Activated gamma-delta T cell treated with Interleukin-2 at 50 U/mL for 16 hours (primary cell): ENCODE data around the gene THRSP.
"Not testable (repeated sequence)": the region's sequence is repeated elsewhere in the genome, so short reads cannot be mapped to it uniquely, and the experiment has no call there.

ENCODE experiments used
- DNase-seq: peaks from one replicate; pipeline ENCODE4 v3.0.0-alpha.2; 2020

The THRSP gene

DNA sequence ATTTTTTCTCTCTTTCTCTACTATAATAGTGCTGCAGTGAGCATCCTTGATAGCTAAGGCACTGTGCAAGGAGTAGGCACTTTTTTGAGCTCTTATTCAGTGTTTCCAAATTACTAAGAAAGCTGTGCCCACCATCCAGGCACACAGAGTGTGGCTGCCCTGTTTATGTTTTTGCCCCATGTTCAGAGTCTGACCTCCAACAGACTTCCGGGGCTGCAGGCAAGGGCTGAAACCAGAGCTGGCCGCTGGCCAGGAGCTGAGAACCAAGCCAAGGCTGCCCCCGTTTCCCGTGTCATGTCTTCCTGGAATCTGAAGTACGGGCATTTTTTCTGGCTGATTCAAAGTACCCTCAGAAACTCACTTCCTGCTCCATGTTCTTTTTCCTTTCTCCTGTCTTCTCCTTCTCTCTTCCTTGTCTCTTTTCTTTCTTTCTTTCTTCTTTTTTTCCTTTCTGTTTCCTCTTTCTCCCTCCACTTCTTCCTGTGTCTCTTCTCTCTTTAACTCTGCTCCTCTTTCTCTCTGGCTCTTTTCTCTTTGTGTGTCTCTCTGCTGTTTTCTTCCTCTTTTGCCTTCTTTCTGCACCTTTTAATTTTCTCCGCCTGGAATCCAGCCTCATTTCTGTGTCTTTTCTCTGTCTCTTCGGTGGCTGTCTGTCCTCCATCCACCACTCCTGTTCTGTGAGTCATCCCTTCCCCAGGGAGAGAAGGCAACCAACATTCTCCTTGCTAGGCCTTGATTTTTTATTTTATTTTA is 23.6 kb upstream of the THRSP start:
- DNase-seq: peak; percentile 20

DNA sequence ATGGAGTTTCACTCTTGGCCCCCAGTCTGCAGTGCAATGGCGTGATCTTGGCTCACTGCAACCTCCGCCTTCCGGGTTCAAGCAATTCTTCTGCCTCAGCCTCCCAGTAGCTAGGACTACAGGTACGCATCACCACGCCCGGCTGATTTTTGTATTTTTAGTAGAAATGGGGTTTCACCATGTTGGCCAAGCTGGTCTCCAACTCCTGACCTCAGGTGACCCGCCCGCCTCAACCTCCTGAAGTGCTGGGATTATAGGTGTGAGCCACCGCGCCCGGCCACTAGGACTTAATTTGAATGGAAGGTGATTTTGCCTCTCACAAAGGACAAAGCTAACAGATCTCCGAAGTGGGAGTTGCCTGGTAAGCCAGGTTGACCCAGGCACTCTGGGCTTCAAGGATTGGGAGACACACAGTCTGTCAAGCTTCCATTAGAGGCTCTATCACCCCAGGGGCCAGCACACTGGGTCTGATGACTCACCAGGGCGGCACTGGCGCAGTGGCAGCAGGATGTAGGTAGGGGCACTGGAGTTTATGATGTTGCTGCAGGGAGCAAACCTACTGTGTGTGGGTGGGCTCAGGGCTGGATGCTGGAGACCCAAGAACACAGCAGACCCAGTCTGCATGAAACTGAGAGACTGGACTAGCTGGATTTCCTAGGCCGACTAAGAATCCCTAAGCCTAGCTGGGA is 22.8 kb upstream of the THRSP start:
- DNase-seq: no peak

DNA sequence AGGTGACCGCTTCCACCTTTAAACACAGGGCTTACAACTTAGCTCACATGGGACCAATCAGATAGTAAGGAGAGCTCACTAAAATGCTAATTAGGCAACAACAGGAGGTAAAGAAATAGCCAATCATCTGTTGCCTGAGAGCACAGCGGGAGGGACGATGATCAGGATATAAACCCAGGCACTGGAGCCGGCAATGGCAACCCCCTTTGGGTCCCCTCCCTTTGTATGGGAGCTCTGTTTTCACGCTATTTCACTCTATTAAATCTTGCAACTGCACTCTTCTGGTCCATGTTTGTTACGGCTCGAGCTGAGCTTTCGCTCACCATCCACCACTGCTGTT is 22.3 kb upstream of the THRSP start:
- DNase-seq: not testable (repeated sequence)

- no peak for DNase-seq
These were observed 21.7 kb upstream of the THRSP start for GRCh38 chr11:78041843-78042440.

DNA sequence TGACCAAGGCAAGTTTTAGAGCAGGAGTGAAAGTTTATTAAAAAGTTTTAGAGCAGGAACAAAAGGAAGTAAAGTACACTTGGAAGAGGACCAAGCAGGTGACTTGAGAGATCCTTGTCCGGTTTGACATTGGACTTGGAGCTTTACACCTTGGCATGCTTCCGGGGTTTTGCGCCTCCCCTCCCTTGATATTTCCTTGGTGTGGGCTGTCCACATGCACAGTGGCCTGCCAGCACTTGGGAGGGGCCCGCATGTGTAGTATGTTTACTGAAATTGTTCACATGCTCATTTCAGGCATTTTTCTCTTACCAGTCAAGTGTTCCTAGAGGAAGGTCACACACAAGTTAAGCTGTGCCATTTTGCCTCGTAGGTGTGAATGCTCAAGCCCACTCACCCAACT is 19.0 kb upstream of the THRSP start:
- no peak for DNase-seq

DNA sequence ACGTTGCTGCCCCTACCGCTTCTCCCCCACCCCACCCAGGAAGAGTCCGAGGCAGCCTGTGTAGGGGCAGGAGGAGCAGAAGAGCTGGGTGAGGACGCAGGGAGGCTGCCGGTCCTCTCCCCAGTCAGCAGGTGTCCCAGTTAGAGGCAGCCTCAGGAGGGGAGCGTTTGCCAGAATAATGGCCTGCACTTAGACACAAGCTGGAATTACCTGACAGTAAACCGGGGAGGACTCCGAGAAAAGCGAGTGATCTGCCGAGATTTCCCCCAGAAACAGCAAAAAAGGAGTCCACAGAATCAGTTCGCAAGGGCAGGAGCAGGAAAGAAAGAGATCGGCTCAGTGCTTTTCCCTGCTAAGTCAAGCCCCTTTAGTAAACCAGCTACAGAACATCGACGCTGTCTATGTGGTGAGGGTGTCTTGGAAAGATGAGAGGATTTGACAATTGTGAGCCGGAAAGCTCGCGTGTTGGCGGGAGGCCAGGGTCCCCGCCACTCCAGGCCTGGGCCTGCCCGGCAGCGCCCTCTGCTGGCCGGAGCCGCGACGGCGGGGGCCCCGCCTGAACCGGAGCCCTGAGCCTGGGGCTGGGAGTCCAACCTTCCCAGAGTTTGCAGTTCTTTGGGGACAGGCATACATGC is 17.7 kb upstream of the THRSP start:
- DNase-seq: peak; percentile 75

DNA sequence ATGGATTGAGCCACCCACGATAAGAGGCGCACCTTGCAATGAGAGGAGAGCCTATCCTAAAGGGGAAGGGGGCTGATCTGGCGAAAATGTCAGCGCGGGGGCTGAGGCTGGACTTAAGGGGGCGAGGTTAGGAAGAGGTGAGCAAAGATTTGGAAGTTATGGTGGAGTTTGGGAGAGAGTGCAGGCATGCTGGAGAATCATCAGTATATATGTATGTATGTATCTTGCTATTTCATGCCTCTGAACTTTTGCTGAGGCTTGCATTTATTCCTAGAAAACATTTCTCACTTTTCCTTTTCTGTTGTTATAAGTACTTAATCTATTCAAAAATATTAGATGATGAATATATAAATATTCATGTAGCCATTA is 17.2 kb upstream of the THRSP start:
- DNase-seq: no peak

GRCh38 chr11:78048561-78048960 is 15.1 kb upstream of the THRSP start:
- no peak for DNase-seq

- DNase-seq: no peak
These were observed 14.3 kb upstream of the THRSP start for GRCh38 chr11:78049348-78049747.

DNA sequence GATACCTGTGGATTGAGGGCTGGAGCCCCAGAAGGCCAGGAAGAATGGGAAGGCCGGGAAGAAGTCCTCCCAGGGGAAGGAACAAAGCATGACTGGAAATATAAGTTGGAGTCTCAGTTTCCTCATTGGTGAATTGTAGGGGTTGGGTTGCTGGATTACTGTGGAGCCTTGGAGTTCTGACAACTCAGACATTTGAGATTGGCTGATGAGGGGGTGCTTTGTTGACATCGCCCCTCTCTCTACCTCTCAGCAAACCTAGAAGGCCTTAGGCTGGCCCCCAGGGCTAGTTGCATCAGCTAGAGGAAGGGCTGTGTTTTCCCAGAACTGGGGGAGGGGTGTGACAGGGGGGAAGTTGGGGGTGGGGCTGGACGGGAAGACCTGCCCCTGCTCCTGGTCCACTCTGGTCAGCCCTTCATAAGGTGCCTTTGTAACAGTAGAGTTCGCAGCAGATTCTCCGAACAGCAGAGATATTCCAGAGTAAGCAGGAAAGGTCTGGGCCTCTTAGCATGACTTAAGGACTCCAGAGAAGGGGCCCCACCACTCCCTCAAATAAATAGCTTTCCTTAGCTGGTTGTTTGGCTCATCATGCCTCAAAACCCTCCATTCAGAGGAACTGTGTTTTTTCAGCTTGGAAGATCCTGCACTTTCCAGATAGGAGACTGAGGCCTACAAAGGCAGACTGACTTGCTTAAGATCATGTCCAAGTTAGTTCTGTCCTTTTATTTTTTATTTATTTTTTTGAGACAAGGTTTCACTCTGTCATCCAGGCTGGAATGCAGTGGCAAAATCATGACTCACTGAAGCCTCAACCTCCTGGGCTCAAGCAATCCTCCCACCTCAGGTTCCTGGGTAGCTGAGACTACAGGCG is 12.5 kb upstream of the THRSP start:
- DNase-seq: no peak

- no peak for DNase-seq
These were observed 8.7 kb upstream of the THRSP start for GRCh38 chr11:78054971-78055370.

DNA sequence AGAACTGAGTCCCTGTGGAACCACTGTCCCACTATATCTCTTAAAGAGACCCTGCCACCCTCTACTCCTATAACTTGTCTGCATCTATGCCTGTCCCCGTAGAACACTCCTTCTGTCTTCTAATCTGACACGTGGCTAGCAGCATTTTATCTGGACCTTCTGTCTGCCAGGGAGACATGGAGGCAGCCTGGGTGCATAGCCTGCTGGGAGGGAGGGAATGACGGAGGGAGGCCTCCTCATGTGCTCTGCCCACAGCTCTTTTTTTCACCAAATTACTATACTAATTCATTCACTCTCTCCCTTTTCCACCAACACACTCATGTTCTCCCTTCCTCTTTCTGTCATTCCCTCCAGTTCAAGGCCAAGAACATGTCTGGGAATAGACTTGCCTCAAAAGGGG is 7.6 kb upstream of the THRSP start:
- DNase-seq: no peak

GRCh38 chr11:78057462-78058055 is 6.1 kb upstream of the THRSP start:
- no peak for DNase-seq

- not testable (repeated sequence) for DNase-seq
These were observed 3.8 kb upstream of the THRSP start for GRCh38 chr11:78059749-78060328.

- DNase-seq: no peak
These were observed 3.1 kb upstream of the THRSP start for GRCh38 chr11:78060533-78060932.

GRCh38 chr11:78061088-78061920 is 2.4 kb upstream of the THRSP start:
- DNase-seq: no peak

DNA sequence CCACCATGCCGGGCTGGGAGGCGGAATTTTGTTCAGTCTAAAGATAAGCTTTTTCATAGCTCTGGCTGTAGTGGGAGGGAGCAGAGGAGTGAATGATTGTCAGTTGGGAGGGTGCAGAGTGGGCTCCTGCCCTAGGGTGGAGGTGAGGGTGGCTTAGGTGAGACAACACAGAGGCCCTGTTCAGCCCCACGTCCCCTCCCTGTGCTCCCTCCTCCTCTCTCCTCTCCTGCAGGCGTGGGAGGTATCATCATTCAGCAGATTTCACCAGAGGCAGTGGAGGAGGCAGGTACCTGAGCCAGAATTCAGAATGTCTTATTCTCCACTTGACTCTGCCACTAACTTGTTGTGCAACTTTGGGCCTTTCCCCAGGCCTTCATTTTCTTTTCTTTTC is 1.7 kb upstream of the THRSP start:
- no peak for DNase-seq

DNA sequence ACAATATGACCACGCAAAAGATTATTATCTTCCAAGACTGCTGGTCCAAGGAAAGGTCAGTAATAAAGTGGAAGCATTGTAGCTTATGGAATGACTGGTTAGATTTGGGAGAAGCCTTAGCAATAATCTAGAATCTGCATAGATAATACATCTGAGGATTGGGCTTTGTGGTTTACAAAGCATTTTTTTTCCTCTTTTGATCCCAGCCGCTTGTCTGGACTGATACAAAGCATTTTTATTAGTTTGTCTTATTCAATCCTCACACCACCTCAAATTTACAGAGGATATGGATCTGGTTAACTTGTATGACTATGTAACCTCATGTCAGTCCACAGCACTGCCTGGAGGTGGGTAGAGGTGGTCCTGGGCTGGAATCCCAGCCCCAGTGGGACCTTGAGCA is 990 bp upstream of the THRSP start:
- no peak for DNase-seq

DNA sequence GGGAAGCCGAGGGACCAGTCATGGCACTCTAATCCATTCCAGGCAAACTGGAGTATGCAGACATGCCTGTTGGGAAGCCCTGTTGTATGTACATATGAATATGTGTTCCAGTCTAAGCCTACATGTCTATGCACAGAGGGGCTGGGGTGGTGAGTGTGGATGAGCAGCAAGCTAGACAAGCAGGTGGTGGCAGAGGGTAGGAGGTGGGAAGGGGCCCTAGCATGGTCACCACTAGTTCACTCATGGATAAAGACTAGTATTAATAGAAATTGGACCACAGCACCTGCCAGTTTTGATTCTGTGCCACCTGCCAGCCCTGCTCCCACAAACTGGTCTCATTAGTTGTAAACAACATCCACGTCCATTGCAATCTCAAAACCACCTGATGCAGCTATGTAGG is 1.5 kb downstream of the THRSP start:
- no peak for DNase-seq

DNA sequence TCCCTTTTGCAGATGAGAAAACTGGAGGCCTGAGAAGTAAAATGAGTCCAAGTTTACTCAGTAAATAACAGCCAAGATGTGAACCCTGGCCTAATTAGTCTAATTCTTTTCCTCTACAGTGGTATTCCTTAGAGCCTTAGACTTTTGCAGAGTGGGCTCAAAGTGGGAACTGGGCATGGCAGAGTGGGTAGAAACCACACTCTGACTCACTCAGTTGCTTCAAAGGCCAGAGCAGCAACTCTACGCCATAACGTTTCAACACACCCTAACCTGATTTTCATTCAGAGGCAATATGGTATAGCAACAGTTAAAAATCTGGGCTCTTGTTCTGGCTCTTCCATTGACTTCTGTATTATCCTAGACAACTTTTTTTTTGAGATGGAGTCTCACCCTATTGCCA is 2.8 kb downstream of the THRSP start:
- no peak for DNase-seq

GRCh38 chr11:78067704-78068103 is 4.0 kb downstream of the THRSP start:
- no peak for DNase-seq
